ENCODE data around the gene ADGRF4. TPM values are rescaled to one million over a fixed set of nuclear protein-coding genes. Genes with fewer than 3 reads are reported as not detected.

ADGRF4 gene
- total and polyA plus RNA-seq, 2 donors (not counting 3 experiments of a cell fraction or from before 2014, with no cell fraction given) = not detected

GRCh38 chr6:47767102-47767501 lies 68.7 kb downstream of the ADGRF4 start:
- FAIRE-seq (no peak), DNase-seq (ENCODE audit: low read depth, low spot score) (no peak)
- Histone ChIP-seq H2AFZ (ENCODE audit: low read depth, low read length) (no peak overlapping the region), H3K9me3 (replicated peaks; ENCODE audit: control insufficient read depth, insufficient read depth, low read length) (no peaks in the 10 kb centered on the region), H3K79me2 (ENCODE audit: control insufficient read depth, insufficient read depth, low read length) (no peaks in the 10 kb centered on the region), H3K27ac (ENCODE audit: insufficient read depth, low read depth, low read length) (no peak overlapping the region), H3K27me3 (ENCODE audit: control insufficient read depth in 2 of 2, insufficient read depth in 2 of 2, low read length in 2 of 2) (no peaks in the 10 kb centered on the region), H3K4me2 (ENCODE audit: insufficient read depth, low read length) (no peak overlapping the region), H3K9ac (replicated peaks; ENCODE audit: extremely low read depth, insufficient read depth, low read length) (no peak overlapping the region), H3K9me1 (replicated peaks; ENCODE audit: control insufficient read depth, extremely low read depth, insufficient read depth, low read length) (no peaks in the 10 kb centered on the region), H3K4me3 (replicated peaks in 1 of 3; ENCODE audit: insufficient read depth in 1 of 3, low read depth in 1 of 3, low read length in 3 of 3) (no peak overlapping the region), H3K36me3 (ENCODE audit: control insufficient read depth in 2 of 2, extremely low read depth in 1 of 2, insufficient read depth in 2 of 2, low read length in 2 of 2) (no peaks in the 10 kb centered on the region), H3K4me1 (ENCODE audit: control insufficient read depth, extremely low read depth, insufficient read depth, low read length) (no peaks in the 10 kb centered on the region), H4K20me1 (replicated peaks; ENCODE audit: control insufficient read depth, extremely low read depth, insufficient read depth, low read length) (no peaks in the 10 kb centered on the region)
- CTCF ChIA-PET = no interaction called here
- intact Hi-C loops (cut with micrococcal nuclease) = no loop called here
- dilution Hi-C loops (cut with MboI; ENCODE audit: extremely low pct_ligation_motif_present, low sequenced_read_pairs) = no loop called here
- TF ChIP-seq POLR2A (IDR thresholded peaks at IDR 0.05; ENCODE audit: low read depth, low read length) (no peak), MAX (IDR thresholded peaks at IDR 0.05; ENCODE audit: insufficient read depth, insufficient read length) (no peak)
- POLR2A ChIA-PET = no interaction called here
- BruUV-seq (replicated peaks) = no TSS peak

- dilution Hi-C loops (cut with MboI; ENCODE audit: extremely low pct_ligation_motif_present, low sequenced_read_pairs) (no loop called here), intact Hi-C loops (cut with micrococcal nuclease) (no loop called here)
- H3K4me1 ChIP-seq (ENCODE audit: control insufficient read depth, extremely low read depth, insufficient read depth, low read length) = no peaks in the 10 kb centered on the region
- no peaks in the 10 kb centered on the region for H3K27me3 ChIP-seq (ENCODE audit: control insufficient read depth in 2 of 2, insufficient read depth in 2 of 2, low read length in 2 of 2)
- H3K4me3 ChIP-seq (replicated peaks in 1 of 3; ENCODE audit: insufficient read depth in 1 of 3, low read depth in 1 of 3, low read length in 3 of 3) = no peak overlapping the region
- H3K9me1 ChIP-seq (replicated peaks; ENCODE audit: control insufficient read depth, extremely low read depth, insufficient read depth, low read length) = no peaks in the 10 kb centered on the region
- no TSS peak for BruUV-seq (replicated peaks)
- H3K79me2 ChIP-seq (ENCODE audit: control insufficient read depth, insufficient read depth, low read length) = no peaks in the 10 kb centered on the region
- H3K9me3 ChIP-seq (replicated peaks; ENCODE audit: control insufficient read depth, insufficient read depth, low read length) = no peaks in the 10 kb centered on the region
- no peak for FAIRE-seq
- no peak overlapping the region for H3K27ac ChIP-seq (ENCODE audit: insufficient read depth, low read depth, low read length)
- H3K9ac ChIP-seq (replicated peaks; ENCODE audit: extremely low read depth, insufficient read depth, low read length) = no peak overlapping the region
- no peak overlapping the region for H3K4me2 ChIP-seq (ENCODE audit: insufficient read depth, low read length)
- TF ChIP-seq EZH2 (IDR thresholded peaks at IDR 0.05; ENCODE audit: borderline replicate concordance, low read depth, low read length, severe bottlenecking) = no peak
- TF ChIP-seq JUN (IDR thresholded peaks at IDR 0.05; ENCODE audit: borderline replicate concordance, insufficient read depth, insufficient read length, low read depth) = no peak
- no peak for TF ChIP-seq GATA2 (IDR thresholded peaks at IDR 0.05; ENCODE audit: insufficient read depth, insufficient read length, low read depth, low read length)
- no peak for TF ChIP-seq POLR2AphosphoS5 (IDR thresholded peaks at IDR 0.05; ENCODE audit: insufficient read depth, low read depth, low read length)
- TF ChIP-seq POLR2A (IDR thresholded peaks at IDR 0.05; ENCODE audit: low read depth, low read length) = no peak
- no peak for TF ChIP-seq MAX (IDR thresholded peaks at IDR 0.05; ENCODE audit: insufficient read depth, insufficient read length)
- POLR2A ChIA-PET = no interaction called here
- CTCF ChIA-PET = no interaction called here
- H2AFZ ChIP-seq (ENCODE audit: low read depth, low read length) = no peak overlapping the region
- no peaks in the 10 kb centered on the region for H3K36me3 ChIP-seq (ENCODE audit: control insufficient read depth in 2 of 2, extremely low read depth in 1 of 2, insufficient read depth in 2 of 2, low read length in 2 of 2)
- no peak for DNase-seq (ENCODE audit: low read depth, low spot score)
- no peaks in the 10 kb centered on the region for H4K20me1 ChIP-seq (replicated peaks; ENCODE audit: control insufficient read depth, extremely low read depth, insufficient read depth, low read length)
Observed at GRCh38 chr6:47769982-47770381, 71.6 kb downstream of the ADGRF4 start.

Other genes with a start within 250 kb of the ADGRF4 start
- gene CD2AP, start 220.8 kb upstream of the ADGRF4 start, total RNA-seq = 37.3 and 39.8 TPM in 2 replicates
- 2.7 and 4.2 TPM in 2 replicates for gene CD2AP, start 220.8 kb upstream of the ADGRF4 start, polyA plus RNA-seq
- not detected in 2 replicates for gene OPN5, start 83.5 kb downstream of the ADGRF4 start, total RNA-seq
- gene OPN5, start 83.5 kb downstream of the ADGRF4 start, polyA plus RNA-seq = 0.02 TPM in 1 of 2 replicates, not detected in the other

Measured in endothelial cell of umbilical vein (primary cell).